OCI-LY3 (cell line): ENCODE results near the gene CCSER1.

ENCODE experiments used
- CTCF ChIP-seq: fragments of 200-600, 300-600 bp; sonication (generic); IDR thresholded peaks from 2 replicates; pipeline ENCODE4 v1.5.1; 2014; ENCODE audit warnings: antibody characterized with exemption, low read length, low read depth
- EZH2phosphoT487 ChIP-seq: fragments of 200-600 bp; shearing (Covaris generic); IDR thresholded peaks from 2 replicates; pipeline ENCODE4 v1.6.1; 2018; ENCODE audit warnings: antibody characterized with exemption, mixed run types, low read depth

- no peak for TF ChIP-seq CTCF
- no peak for TF ChIP-seq EZH2phosphoT487
These were observed 698.7 kb downstream of the CCSER1 start for GRCh38 chr4:90825849-90826248.
